Measurements from ENCODE around the gene CELF5. TPM values are rescaled to one million over a fixed set of nuclear protein-coding genes. Genes with fewer than 3 reads are reported as not detected.

Gene CELF5
- total and polyA plus RNA-seq, 9 of the 15 experiments (the other 6 are each of a cell fraction or from before 2014, with no cell fraction given): 0.01 to 0.56 (median 0.22) TPM

DNA sequence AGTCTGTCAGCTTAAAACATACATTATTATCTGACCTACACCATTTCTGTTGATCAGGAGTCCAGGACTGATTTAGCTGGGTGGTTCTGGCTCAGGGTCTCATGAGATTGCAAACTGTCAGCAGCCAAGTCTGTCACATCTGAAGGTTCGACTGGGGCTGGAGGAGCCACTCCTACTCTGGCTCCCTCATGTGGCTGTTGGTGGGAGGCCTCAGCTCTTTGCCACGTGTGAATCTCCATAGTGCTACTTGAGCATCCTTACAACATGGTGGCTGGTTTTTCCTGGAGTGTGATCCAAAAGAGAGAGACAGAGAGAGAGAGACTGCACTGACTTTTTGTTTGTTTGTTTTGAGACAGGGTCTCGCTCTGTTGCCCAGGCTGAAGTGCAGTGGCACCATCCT lies 78.3 kb downstream of the CELF5 start (continued):
- TF ChIP-seq CBX3 (IDR thresholded peaks at IDR 0.05; ENCODE audit: borderline replicate concordance in 1 of 2, low read length in 2 of 2): peak in 1 of 2 experiments; percentile 97; a peak in 2 of 3 replicates
- no peak for TF ChIP-seq HIVEP1 (CRISPR knock-in tag; IDR thresholded peaks at IDR 0.05)
- TF ChIP-seq MIER1 (IDR thresholded peaks at IDR 0.05; ENCODE audit: low read depth): no peak
- no peak for TF ChIP-seq MBD1 (CRISPR knock-in tag; IDR thresholded peaks at IDR 0.05)
- no peak for TF ChIP-seq SMAD3 (CRISPR knock-in tag; conservative IDR thresholded peaks at IDR 0.05)
- no peak for TF ChIP-seq ZNF23 (CRISPR knock-in tag; IDR thresholded peaks at IDR 0.05)
- TF ChIP-seq LEF1 (IDR thresholded peaks at IDR 0.05): no peak
- no peak for TF ChIP-seq NR2C1 (IDR thresholded peaks at IDR 0.05)
- TF ChIP-seq NR2C1 (tag; IDR thresholded peaks at IDR 0.05): no peak
- no peak for TF ChIP-seq ARNT (IDR thresholded peaks at IDR 0.05)
- TF ChIP-seq, protein P1, sequence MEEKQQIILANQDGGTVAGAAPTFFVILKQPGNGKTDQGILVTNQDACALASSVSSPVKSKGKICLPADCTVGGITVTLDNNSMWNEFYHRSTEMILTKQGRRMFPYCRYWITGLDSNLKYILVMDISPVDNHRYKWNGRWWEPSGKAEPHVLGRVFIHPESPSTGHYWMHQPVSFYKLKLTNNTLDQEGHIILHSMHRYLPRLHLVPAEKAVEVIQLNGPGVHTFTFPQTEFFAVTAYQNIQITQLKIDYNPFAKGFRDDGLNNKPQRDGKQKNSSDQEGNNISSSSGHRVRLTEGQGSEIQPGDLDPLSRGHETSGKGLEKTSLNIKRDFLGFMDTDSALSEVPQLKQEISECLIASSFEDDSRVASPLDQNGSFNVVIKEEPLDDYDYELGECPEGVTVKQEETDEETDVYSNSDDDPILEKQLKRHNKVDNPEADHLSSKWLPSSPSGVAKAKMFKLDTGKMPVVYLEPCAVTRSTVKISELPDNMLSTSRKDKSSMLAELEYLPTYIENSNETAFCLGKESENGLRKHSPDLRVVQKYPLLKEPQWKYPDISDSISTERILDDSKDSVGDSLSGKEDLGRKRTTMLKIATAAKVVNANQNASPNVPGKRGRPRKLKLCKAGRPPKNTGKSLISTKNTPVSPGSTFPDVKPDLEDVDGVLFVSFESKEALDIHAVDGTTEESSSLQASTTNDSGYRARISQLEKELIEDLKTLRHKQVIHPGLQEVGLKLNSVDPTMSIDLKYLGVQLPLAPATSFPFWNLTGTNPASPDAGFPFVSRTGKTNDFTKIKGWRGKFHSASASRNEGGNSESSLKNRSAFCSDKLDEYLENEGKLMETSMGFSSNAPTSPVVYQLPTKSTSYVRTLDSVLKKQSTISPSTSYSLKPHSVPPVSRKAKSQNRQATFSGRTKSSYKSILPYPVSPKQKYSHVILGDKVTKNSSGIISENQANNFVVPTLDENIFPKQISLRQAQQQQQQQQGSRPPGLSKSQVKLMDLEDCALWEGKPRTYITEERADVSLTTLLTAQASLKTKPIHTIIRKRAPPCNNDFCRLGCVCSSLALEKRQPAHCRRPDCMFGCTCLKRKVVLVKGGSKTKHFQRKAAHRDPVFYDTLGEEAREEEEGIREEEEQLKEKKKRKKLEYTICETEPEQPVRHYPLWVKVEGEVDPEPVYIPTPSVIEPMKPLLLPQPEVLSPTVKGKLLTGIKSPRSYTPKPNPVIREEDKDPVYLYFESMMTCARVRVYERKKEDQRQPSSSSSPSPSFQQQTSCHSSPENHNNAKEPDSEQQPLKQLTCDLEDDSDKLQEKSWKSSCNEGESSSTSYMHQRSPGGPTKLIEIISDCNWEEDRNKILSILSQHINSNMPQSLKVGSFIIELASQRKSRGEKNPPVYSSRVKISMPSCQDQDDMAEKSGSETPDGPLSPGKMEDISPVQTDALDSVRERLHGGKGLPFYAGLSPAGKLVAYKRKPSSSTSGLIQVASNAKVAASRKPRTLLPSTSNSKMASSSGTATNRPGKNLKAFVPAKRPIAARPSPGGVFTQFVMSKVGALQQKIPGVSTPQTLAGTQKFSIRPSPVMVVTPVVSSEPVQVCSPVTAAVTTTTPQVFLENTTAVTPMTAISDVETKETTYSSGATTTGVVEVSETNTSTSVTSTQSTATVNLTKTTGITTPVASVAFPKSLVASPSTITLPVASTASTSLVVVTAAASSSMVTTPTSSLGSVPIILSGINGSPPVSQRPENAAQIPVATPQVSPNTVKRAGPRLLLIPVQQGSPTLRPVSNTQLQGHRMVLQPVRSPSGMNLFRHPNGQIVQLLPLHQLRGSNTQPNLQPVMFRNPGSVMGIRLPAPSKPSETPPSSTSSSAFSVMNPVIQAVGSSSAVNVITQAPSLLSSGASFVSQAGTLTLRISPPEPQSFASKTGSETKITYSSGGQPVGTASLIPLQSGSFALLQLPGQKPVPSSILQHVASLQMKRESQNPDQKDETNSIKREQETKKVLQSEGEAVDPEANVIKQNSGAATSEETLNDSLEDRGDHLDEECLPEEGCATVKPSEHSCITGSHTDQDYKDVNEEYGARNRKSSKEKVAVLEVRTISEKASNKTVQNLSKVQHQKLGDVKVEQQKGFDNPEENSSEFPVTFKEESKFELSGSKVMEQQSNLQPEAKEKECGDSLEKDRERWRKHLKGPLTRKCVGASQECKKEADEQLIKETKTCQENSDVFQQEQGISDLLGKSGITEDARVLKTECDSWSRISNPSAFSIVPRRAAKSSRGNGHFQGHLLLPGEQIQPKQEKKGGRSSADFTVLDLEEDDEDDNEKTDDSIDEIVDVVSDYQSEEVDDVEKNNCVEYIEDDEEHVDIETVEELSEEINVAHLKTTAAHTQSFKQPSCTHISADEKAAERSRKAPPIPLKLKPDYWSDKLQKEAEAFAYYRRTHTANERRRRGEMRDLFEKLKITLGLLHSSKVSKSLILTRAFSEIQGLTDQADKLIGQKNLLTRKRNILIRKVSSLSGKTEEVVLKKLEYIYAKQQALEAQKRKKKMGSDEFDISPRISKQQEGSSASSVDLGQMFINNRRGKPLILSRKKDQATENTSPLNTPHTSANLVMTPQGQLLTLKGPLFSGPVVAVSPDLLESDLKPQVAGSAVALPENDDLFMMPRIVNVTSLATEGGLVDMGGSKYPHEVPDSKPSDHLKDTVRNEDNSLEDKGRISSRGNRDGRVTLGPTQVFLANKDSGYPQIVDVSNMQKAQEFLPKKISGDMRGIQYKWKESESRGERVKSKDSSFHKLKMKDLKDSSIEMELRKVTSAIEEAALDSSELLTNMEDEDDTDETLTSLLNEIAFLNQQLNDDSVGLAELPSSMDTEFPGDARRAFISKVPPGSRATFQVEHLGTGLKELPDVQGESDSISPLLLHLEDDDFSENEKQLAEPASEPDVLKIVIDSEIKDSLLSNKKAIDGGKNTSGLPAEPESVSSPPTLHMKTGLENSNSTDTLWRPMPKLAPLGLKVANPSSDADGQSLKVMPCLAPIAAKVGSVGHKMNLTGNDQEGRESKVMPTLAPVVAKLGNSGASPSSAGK (IDR thresholded peaks at IDR 0.05): peak; percentile 29; the same call in 1 of the 2 replicates
- TF ChIP-seq USF2 (CRISPR knock-in tag; IDR thresholded peaks at IDR 0.05): peak; percentile 36; the same call in 1 of the 2 replicates
- TF ChIP-seq ZNF121 (CRISPR knock-in tag; conservative IDR thresholded peaks at IDR 0.05): peak; percentile 33; the same call in 1 of the 2 replicates
- no peak for TF ChIP-seq ZFP1 (CRISPR knock-in tag; IDR thresholded peaks at IDR 0.05)
- TF ChIP-seq, protein P2, sequence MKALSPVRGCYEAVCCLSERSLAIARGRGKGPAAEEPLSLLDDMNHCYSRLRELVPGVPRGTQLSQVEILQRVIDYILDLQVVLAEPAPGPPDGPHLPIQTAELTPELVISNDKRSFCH (CRISPR knock-in tag; IDR thresholded peaks at IDR 0.05): no peak
- TF ChIP-seq, protein P2 (tag; IDR thresholded peaks at IDR 0.05): no peak

Data from K562 (cell line).